Keratinocyte (primary cell): Measurements from ENCODE around the gene PALM3. TPM values are rescaled to one million over a fixed set of nuclear protein-coding genes. Genes with fewer than 3 reads are reported as not detected.
A peak's percentile ranks its signal among the peaks of the same experiment; 100 is the strongest.

Experiments
- DNase-seq: peaks from one replicate; pipeline ENCODE4 v3.0.0-alpha.2; 2011; ENCODE audit warnings: low read depth, missing footprints, low spot score
- FAIRE-seq: peaks from 2 replicates; lab custom pipeline; 2011; peaks lifted over from hg19 to GRCh38; lab: Jason Lieb, UNC
- H2AFZ ChIP-seq: 2 replicates; pipeline ENCODE4 v1.6.0; 2012; ENCODE audit warnings: low read length, control low read depth, inconsistent platforms; ENCODE audit not compliant: control insufficient read depth
- H3K27ac ChIP-seq: 2 replicates; pipeline ENCODE4 v1.5.1; 2011; ENCODE audit warnings: low read length; ENCODE audit not compliant: control insufficient read depth, insufficient read depth
- H3K27me3 ChIP-seq: 3 replicates; pipeline ENCODE4 v1.6.0; 2011; ENCODE audit warnings: low read length; ENCODE audit not compliant: control insufficient read depth, insufficient read depth; ENCODE audit errors: extremely low read depth
- H3K36me3 ChIP-seq, 2 experiments: 2 replicates in 1 of 2; 3 replicates in 1 of 2; pipeline ENCODE4 v1.5.1; 2011; ENCODE audit warnings: low read length in 2 of 2, mild to moderate bottlenecking in 1 of 2; ENCODE audit not compliant: control insufficient read depth in 2 of 2, insufficient read depth in 2 of 2; ENCODE audit errors: extremely low read depth in 1 of 2
- H3K4me1 ChIP-seq: 3 replicates; pipeline ENCODE4 v1.5.1; 2011; ENCODE audit warnings: low read length; ENCODE audit not compliant: control insufficient read depth, insufficient read depth; ENCODE audit errors: extremely low read depth
- H3K4me2 ChIP-seq: 3 replicates; pipeline ENCODE4 v1.6.0; 2011; ENCODE audit warnings: low read depth, low read length; ENCODE audit not compliant: control insufficient read depth, insufficient read depth; ENCODE audit errors: extremely low read depth
- H3K4me3 ChIP-seq, 3 experiments: fragments of 200-600 bp in 1 of 3; sonication (generic) in 1 of 3; 2 replicates in 2 of 3; 3 replicates in 1 of 3; pipeline ENCODE4 v1.5.1; 2011 to 2016; ENCODE audit warnings: low read length in 3 of 3, mild to moderate bottlenecking in 3 of 3, control low read depth in 2 of 3, inconsistent platforms in 1 of 3, low read depth in 1 of 3, mixed read lengths in 1 of 3, mixed run types in 1 of 3, moderate library complexity in 1 of 3; ENCODE audit not compliant: control insufficient read depth in 2 of 3, insufficient read depth in 2 of 3; ENCODE audit errors: extremely low read depth in 1 of 3
- H3K79me2 ChIP-seq: 2 replicates; pipeline ENCODE4 v1.6.0; 2012; ENCODE audit warnings: low read length; ENCODE audit not compliant: control insufficient read depth, insufficient read depth
- H3K9ac ChIP-seq: 3 replicates; pipeline ENCODE4 v1.6.0; 2011; ENCODE audit warnings: low read length; ENCODE audit not compliant: control insufficient read depth, insufficient read depth; ENCODE audit errors: extremely low read depth
- H3K9me1 ChIP-seq: 3 replicates; pipeline ENCODE4 v1.6.0; 2011; ENCODE audit warnings: low read length; ENCODE audit not compliant: control insufficient read depth, insufficient read depth; ENCODE audit errors: extremely low read depth
- H3K9me3 ChIP-seq: 2 replicates; pipeline ENCODE4 v1.5.1; 2012; ENCODE audit warnings: low read depth, low read length; ENCODE audit not compliant: control insufficient read depth
- H4K20me1 ChIP-seq: 3 replicates; pipeline ENCODE4 v1.6.0; 2011; ENCODE audit warnings: low read length; ENCODE audit not compliant: control insufficient read depth, insufficient read depth; ENCODE audit errors: extremely low read depth
- EZH2 ChIP-seq: IDR thresholded peaks from one replicate; pipeline ENCODE4 v1.6.1; 2012; ENCODE audit warnings: inconsistent platforms, mild to moderate bottlenecking, low read length, moderate library complexity
- dilution Hi-C: fragments of 300-500 bp; cut with MboI; formaldehyde crosslinking; loops from one replicate; pipeline ENCODE4 v1.7.0; 2020; ENCODE audit warnings: low sequenced_read_pairs; ENCODE audit not compliant: extremely low pct_ligation_motif_present
- polyA plus RNA-seq, 5 experiments: library from polyadenylated mRNA; depleted of rRNA in 3 of 5; stranded (reverse) in 3 of 5; stranded (forward) in 1 of 5; unstranded in 1 of 5; fragments of >200 nt; gene quantifications; 1 replicate in 1 of 5; 2 replicates in 3 of 5; 3 replicates in 1 of 5; pipeline versions ENCODE4 v1.2.1 to v1.2.3, GENCODE V29; 2011 to 2012; ENCODE audit warnings: missing spikeins in 2 of 5, low read depth in 1 of 5, low replicate concordance in 1 of 5
- TF ChIP-seq, protein P1 (sequence below), 3 experiments: IDR thresholded peaks in 1 of 3; conservative IDR thresholded peaks in 1 of 3; optimal IDR thresholded peaks in 1 of 3; 2 replicates in 2 of 3; 3 replicates in 1 of 3; pipeline versions ENCODE3 to v1.5.1; 2011; ENCODE audit warnings: low read length in 3 of 3, mild to moderate bottlenecking in 3 of 3, moderate library complexity in 2 of 3, control low read depth in 1 of 3, inconsistent platforms in 1 of 3; ENCODE audit not compliant: insufficient read depth in 2 of 3; ENCODE audit errors: extremely low read depth in 1 of 3

Gene PALM3
- polyA plus RNA-seq, 1 donor (not counting 4 experiments of a cell fraction or from before 2014, with no cell fraction given) = not detected

GRCh38 chr19:14072535-14073260 is 10.8 kb upstream of the PALM3 start, which contains the start of gene MISP3:
Gene MISP3, plus strand, starts transcription at chr19:14072786. Its CDS starts 524 bp downstream, at chr19:14073310.
- no peak within 1 kb of the TSS for H3K27ac ChIP-seq
- H3K4me3 ChIP-seq = peak within 1 kb of the TSS; percentile 61 to 98 (median 87)
- H3K4me1 ChIP-seq = peaks cover 24% of the 10 kb centered on the region
- TF ChIP-seq, protein P1, sequence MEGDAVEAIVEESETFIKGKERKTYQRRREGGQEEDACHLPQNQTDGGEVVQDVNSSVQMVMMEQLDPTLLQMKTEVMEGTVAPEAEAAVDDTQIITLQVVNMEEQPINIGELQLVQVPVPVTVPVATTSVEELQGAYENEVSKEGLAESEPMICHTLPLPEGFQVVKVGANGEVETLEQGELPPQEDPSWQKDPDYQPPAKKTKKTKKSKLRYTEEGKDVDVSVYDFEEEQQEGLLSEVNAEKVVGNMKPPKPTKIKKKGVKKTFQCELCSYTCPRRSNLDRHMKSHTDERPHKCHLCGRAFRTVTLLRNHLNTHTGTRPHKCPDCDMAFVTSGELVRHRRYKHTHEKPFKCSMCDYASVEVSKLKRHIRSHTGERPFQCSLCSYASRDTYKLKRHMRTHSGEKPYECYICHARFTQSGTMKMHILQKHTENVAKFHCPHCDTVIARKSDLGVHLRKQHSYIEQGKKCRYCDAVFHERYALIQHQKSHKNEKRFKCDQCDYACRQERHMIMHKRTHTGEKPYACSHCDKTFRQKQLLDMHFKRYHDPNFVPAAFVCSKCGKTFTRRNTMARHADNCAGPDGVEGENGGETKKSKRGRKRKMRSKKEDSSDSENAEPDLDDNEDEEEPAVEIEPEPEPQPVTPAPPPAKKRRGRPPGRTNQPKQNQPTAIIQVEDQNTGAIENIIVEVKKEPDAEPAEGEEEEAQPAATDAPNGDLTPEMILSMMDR (optimal IDR thresholded peaks at IDR 0.05 in 1 of 3, IDR thresholded peaks at IDR 0.05 in 1 of 3, conservative IDR thresholded peaks at IDR 0.05 in 1 of 3; ENCODE audit: extremely low read depth in 1 of 3, insufficient read depth in 2 of 3, low read length in 3 of 3) = no peak
- TF ChIP-seq EZH2 = peak; percentile 31
- no peaks in the 10 kb centered on the region for H4K20me1 ChIP-seq
- H3K79me2 ChIP-seq = peaks cover 1% of the 10 kb centered on the region
- peak within 1 kb of the TSS; percentile 74 for H3K9ac ChIP-seq
- H3K27me3 ChIP-seq = peaks cover 23% of the 10 kb centered on the region
- peak within 1 kb of the TSS; percentile 91 for H3K4me2 ChIP-seq
- H3K9me1 ChIP-seq = no peaks in the 10 kb centered on the region
- no peaks in the 10 kb centered on the region for H3K9me3 ChIP-seq
- H2AFZ ChIP-seq = peak within 1 kb of the TSS; percentile 88
- FAIRE-seq = no peak
- dilution Hi-C loops = no loop called here
- no peaks in the 10 kb centered on the region for H3K36me3 ChIP-seq
- DNase-seq = no peak

DNA sequence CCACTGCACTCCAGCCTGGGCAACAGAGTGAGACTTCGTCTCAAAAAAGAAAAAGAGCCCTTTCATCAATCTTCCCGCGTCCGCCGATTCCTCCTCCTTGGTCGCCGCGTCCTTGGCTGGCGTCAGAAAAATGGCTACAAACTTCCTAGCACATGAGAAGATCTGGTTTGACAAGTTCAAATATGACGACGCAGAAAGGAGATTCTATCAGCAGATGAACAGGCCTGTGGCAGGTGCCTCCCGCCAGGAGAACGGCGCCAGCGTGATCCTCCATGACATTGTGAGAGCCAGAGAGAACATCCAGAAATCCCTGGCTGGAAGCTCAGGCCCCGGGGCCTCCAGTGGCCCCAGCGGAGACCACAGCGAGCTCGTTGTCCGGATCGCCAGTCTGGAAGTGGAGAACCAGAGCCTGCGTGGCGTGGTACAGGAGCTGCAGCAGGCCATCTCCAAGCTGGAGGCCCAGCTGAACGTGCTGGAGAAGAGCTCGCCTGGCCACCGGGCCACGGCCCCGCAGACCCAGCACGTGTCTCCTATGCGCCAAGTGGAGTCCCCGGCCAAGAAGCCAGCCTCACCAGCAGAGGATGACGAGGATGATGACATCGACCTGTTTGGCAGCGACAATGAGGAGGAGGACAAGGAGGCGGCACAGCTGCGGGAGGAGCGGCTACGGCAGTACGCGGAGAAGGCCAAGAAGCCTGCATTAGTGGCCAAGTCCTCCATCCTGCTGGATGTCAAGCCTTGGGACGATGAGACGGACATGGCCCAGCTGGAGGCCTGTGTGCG is 8.6 kb upstream of the PALM3 start:
- no peak for FAIRE-seq
- no peak overlapping the region for H3K9ac ChIP-seq
- no peak overlapping the region for H3K4me3 ChIP-seq
- no peaks in the 10 kb centered on the region for H3K36me3 ChIP-seq
- no peaks in the 10 kb centered on the region for H3K9me3 ChIP-seq
- H3K79me2 ChIP-seq = peaks cover 1% of the 10 kb centered on the region
- peaks cover 23% of the 10 kb centered on the region for H3K4me1 ChIP-seq
- no peak overlapping the region for H3K27ac ChIP-seq
- dilution Hi-C loops = no loop called here
- no peaks in the 10 kb centered on the region for H3K9me1 ChIP-seq
- no peak for DNase-seq
- no peak overlapping the region for H2AFZ ChIP-seq
- no peaks in the 10 kb centered on the region for H4K20me1 ChIP-seq
- TF ChIP-seq EZH2 = no peak
- TF ChIP-seq, protein P1 (optimal IDR thresholded peaks at IDR 0.05 in 1 of 3, IDR thresholded peaks at IDR 0.05 in 1 of 3, conservative IDR thresholded peaks at IDR 0.05 in 1 of 3; ENCODE audit: extremely low read depth in 1 of 3, insufficient read depth in 2 of 3, low read length in 3 of 3) = no peak
- H3K27me3 ChIP-seq = peaks cover 23% of the 10 kb centered on the region
- H3K4me2 ChIP-seq = no peak overlapping the region
